HCT116 (cell line): ENCODE results near the gene TRHDE. TPM values are rescaled to one million over a fixed set of nuclear protein-coding genes. Genes with fewer than 3 reads are reported as not detected.

Experiments
- ATAC-seq: fragments of 200-7000 bp; cut with Tn5 transposase; 2 replicates; pipeline ENCODE4 v1.9.1; 2020; ENCODE audit warnings: mild to moderate bottlenecking, moderate library complexity
- BruUV-seq: library from RNA; stranded (reverse); fragments of 400-500 nt; replicated peaks from 2 replicates; lab custom pipeline; 2021; lab: Mats Ljungman, UMichigan
- CTCF ChIA-PET: fragments of 300-600 bp; sonication (Branson Sonifier 250); formaldehyde crosslinking; loops from one replicate; lab custom pipeline; 2021; ENCODE audit warnings: antibody characterized with exemption; lab: Charles Lee
- POLR2A ChIA-PET: fragments of 300-600, 350-600 bp; sonication (Branson Sonifier 250); formaldehyde crosslinking; loops from one replicate; lab custom pipeline; 2021; ENCODE audit warnings: antibody characterized with exemption; lab: Charles Lee
- RAD21 ChIA-PET, 2 experiments: fragments of 300-600 bp; sonication (Branson Sonifier 250); formaldehyde crosslinking; loops; one replicate each; lab custom pipeline; 2023; ENCODE audit warnings: low total read pairs in 2 of 2; ENCODE audit not compliant: uncharacterized antibody in 2 of 2, unreplicated experiment in 2 of 2, low non-redundant PET in 1 of 2; lab: Charles Lee
- DNase-seq: peaks from one replicate; pipeline ENCODE4 v3.0.0-alpha.2; 2010; ENCODE audit warnings: low read depth, low spot score
- H2AFZ ChIP-seq: fragments of 200-600 bp; shearing (Covaris generic), sonication (generic); 2 replicates; pipeline ENCODE4 v1.6.1; 2017; ENCODE audit warnings: low read depth, mixed run types, mixed read lengths, antibody characterized with exemption, low read length; ENCODE audit not compliant: poor library complexity, severe bottlenecking
- H3K27ac ChIP-seq: 2 replicates; pipeline ENCODE4 v1.5.1; 2012; ENCODE audit warnings: low read depth, low read length
- H3K27me3 ChIP-seq: fragments of 200-600 bp; sonication (generic); 2 replicates; pipeline ENCODE4 v1.6.1; 2016; ENCODE audit warnings: mixed run types, low read length, mixed read lengths; ENCODE audit not compliant: insufficient read depth
- H3K36me3 ChIP-seq, 2 experiments: fragments of 200-500 bp in 1 of 2; fragments of 200-600 bp in 1 of 2; sonication (Bioruptor generic) in 1 of 2; sonication (generic) in 1 of 2; 2 replicates each; pipeline versions ENCODE4 v1.5.1 to v1.6.1; 2014 to 2016; ENCODE audit warnings: low read length in 2 of 2, inconsistent platforms in 1 of 2, mixed read lengths in 1 of 2, mixed run types in 1 of 2; ENCODE audit not compliant: insufficient read depth in 2 of 2, control insufficient read depth in 1 of 2
- H3K4me1 ChIP-seq, 2 experiments: fragments of 200-600 bp in 1 of 2; sonication (generic) in 1 of 2; 2 replicates each; pipeline versions ENCODE4 v1.5.1 to v1.6.1; 2012 to 2017; ENCODE audit warnings: low read length in 2 of 2, inconsistent platforms in 1 of 2, mild to moderate bottlenecking in 1 of 2, mixed read lengths in 1 of 2, mixed run types in 1 of 2, moderate library complexity in 1 of 2; ENCODE audit not compliant: insufficient read depth in 2 of 2, control insufficient read depth in 1 of 2
- H3K4me2 ChIP-seq: fragments of 200-600 bp; sonication (generic); 2 replicates; pipeline ENCODE4 v1.6.1; 2017; ENCODE audit warnings: mixed run types, low read length, mixed read lengths
- H3K4me3 ChIP-seq, 2 experiments: fragments of 200-600 bp in 1 of 2; sonication (generic) in 1 of 2; replicated peaks in 1 of 2; 2 replicates each; pipeline ENCODE4 v1.5.1; 2011 to 2016; ENCODE audit warnings: low read length in 2 of 2, control low read depth in 1 of 2, low read depth in 1 of 2, mild to moderate bottlenecking in 1 of 2, mixed read lengths in 1 of 2, mixed run types in 1 of 2
- H3K79me2 ChIP-seq: fragments of 200-600 bp; sonication (generic); 2 replicates; pipeline ENCODE4 v1.6.1; 2017; ENCODE audit warnings: mild to moderate bottlenecking, mixed run types, low read length, moderate library complexity, mixed read lengths; ENCODE audit not compliant: insufficient read depth
- H3K9ac ChIP-seq: fragments of 200-600 bp; sonication (generic); 2 replicates; pipeline ENCODE4 v1.6.1; 2016; ENCODE audit warnings: low read length, mixed read lengths
- H3K9me2 ChIP-seq: fragments of 200-600 bp; sonication (generic), shearing (Covaris generic); 2 replicates; pipeline ENCODE4 v1.6.1; 2017; ENCODE audit warnings: mixed run types, mild to moderate bottlenecking, moderate library complexity; ENCODE audit not compliant: insufficient read depth
- H3K9me3 ChIP-seq, 2 experiments: fragments of 200-500 bp in 1 of 2; fragments of 200-600 bp in 1 of 2; sonication (Bioruptor generic) in 1 of 2; sonication (generic) in 1 of 2; 2 replicates each; pipeline ENCODE4 v1.6.1; 2014 to 2017; ENCODE audit warnings: low read length in 2 of 2, mixed read lengths in 2 of 2, inconsistent platforms in 1 of 2, low read depth in 1 of 2, mild to moderate bottlenecking in 1 of 2, mixed run types in 1 of 2, moderate library complexity in 1 of 2; ENCODE audit not compliant: control insufficient read depth in 1 of 2, insufficient read depth in 1 of 2
- H4K20me1 ChIP-seq: fragments of 200-600 bp; sonication (generic), shearing (Covaris generic); 2 replicates; pipeline ENCODE4 v1.6.1; 2017; ENCODE audit warnings: mixed run types, mild to moderate bottlenecking, moderate library complexity; ENCODE audit not compliant: insufficient read depth
- CBX3 ChIP-seq: IDR thresholded peaks from 2 replicates; pipeline ENCODE4 v1.6.1; 2012; ENCODE audit warnings: low read depth
- CEBPB ChIP-seq: IDR thresholded peaks from 2 replicates; pipeline ENCODE4 v1.6.1; 2012; ENCODE audit warnings: low read depth
- CTCF ChIP-seq, 3 experiments: fragments of 200-600 bp in 1 of 3; sonication (generic) in 1 of 3; IDR thresholded peaks in 2 of 3; conservative IDR thresholded peaks in 1 of 3; 2 replicates each; pipeline ENCODE4 v1.5.1; 2012 to 2017; ENCODE audit warnings: low read depth in 2 of 3, low read length in 2 of 3, antibody characterized with exemption in 1 of 3, borderline replicate concordance in 1 of 3, control low read depth in 1 of 3, mild to moderate bottlenecking in 1 of 3, mixed read lengths in 1 of 3, mixed run types in 1 of 3, moderate library complexity in 1 of 3; ENCODE audit not compliant: insufficient read depth in 1 of 3
- EGR1 ChIP-seq: IDR thresholded peaks from 2 replicates; pipeline ENCODE4 v1.6.1; 2012; ENCODE audit warnings: low read depth
- ELF1 ChIP-seq: IDR thresholded peaks from 2 replicates; pipeline ENCODE4 v1.6.1; 2012; ENCODE audit warnings: low read depth, borderline replicate concordance
- EZH2 ChIP-seq: fragments of 200-600 bp; sonication (generic); IDR thresholded peaks from 2 replicates; pipeline ENCODE4 v1.6.1; 2017; ENCODE audit warnings: antibody characterized with exemption, mixed run types
- EZH2phosphoT487 ChIP-seq: fragments of 200-600 bp; IDR thresholded peaks from 2 replicates; pipeline ENCODE4 v1.6.1; 2018; ENCODE audit warnings: antibody characterized with exemption, borderline replicate concordance
- FOSL1 ChIP-seq: IDR thresholded peaks from 2 replicates; pipeline ENCODE4 v1.6.1; 2012; ENCODE audit warnings: low read depth
- JUND ChIP-seq: IDR thresholded peaks from 2 replicates; pipeline ENCODE4 v1.6.1; 2012
- MAX ChIP-seq: IDR thresholded peaks from 2 replicates; pipeline ENCODE4 v1.6.1; 2012
- POLR2A ChIP-seq: IDR thresholded peaks from 2 replicates; pipeline ENCODE4 v1.7.0; 2011; ENCODE audit warnings: borderline replicate concordance; ENCODE audit not compliant: insufficient read depth, insufficient read length; ENCODE audit errors: extremely low read depth
- POLR2AphosphoS5 ChIP-seq: IDR thresholded peaks from 2 replicates; pipeline ENCODE4 v1.6.1; 2011; ENCODE audit warnings: mild to moderate bottlenecking, low read depth, low read length, moderate library complexity
- RAD21 ChIP-seq: IDR thresholded peaks from 2 replicates; pipeline ENCODE4 v1.6.1; 2012; ENCODE audit warnings: low read depth, mild to moderate bottlenecking
- REST ChIP-seq: IDR thresholded peaks from 2 replicates; pipeline ENCODE4 v1.6.1; 2012; ENCODE audit warnings: low read depth
- SIN3A ChIP-seq: IDR thresholded peaks from 2 replicates; pipeline ENCODE4 v1.6.1; 2012; ENCODE audit warnings: low read depth
- SP1 ChIP-seq: IDR thresholded peaks from 2 replicates; pipeline ENCODE4 v1.6.1; 2012; ENCODE audit warnings: low read depth
- TCF7L2 ChIP-seq: IDR thresholded peaks from 2 replicates; pipeline ENCODE4 v1.7.0; 2011; ENCODE audit warnings: borderline replicate concordance, inconsistent platforms; ENCODE audit not compliant: insufficient read depth, insufficient read length; ENCODE audit errors: extremely low read depth
- YY1 ChIP-seq: IDR thresholded peaks from 2 replicates; pipeline ENCODE4 v1.6.1; 2011; ENCODE audit warnings: low read length, low read depth, moderate library complexity, mild to moderate bottlenecking; ENCODE audit not compliant: insufficient replicate concordance; ENCODE audit errors: extremely low read depth
- ZFX ChIP-seq: fragments of 450-650 bp; IDR thresholded peaks from 2 replicates; pipeline ENCODE4 v1.6.1; 2017
- intact Hi-C: fragments of 100-400 bp; cut with micrococcal nuclease; formaldehyde crosslinking; loops from 2 replicates; pipeline ENCODE4 v1.10.0; 2022
- total RNA-seq: library from RNA; stranded (reverse); gene quantifications from one replicate; pipeline ENCODE4 v1.2.1, GENCODE V29; 2021; ENCODE audit not compliant: unreplicated experiment

Gene TRHDE
- total RNA-seq, 1 experiment from 2014 or later: 2.9 TPM

GRCh38 chr12:72295101-72295500, 22.9 kb downstream of the TRHDE start:
- intact Hi-C loops: no loop called here
- ChIA-PET RAD21 (no interaction called here), CTCF (no interaction called here), POLR2A (no interaction called here)
- Histone ChIP-seq H3K36me3 (no peaks in the 10 kb centered on the region), H3K27me3 (no peaks in the 10 kb centered on the region), H3K27ac (no peak overlapping the region), H3K9me2 (no peaks in the 10 kb centered on the region), H2AFZ (no peak overlapping the region), H3K4me3 (no peak overlapping the region), H3K79me2 (no peaks in the 10 kb centered on the region), H3K9ac (no peak overlapping the region), H3K4me1 (peaks cover 15 to 31% of the 10 kb centered on the region in 2 experiments; a peak in 3 of 4 replicates), H3K9me3 (no peaks in the 10 kb centered on the region), H3K4me2 (peak overlapping the region; percentile 71), H4K20me1 (no peaks in the 10 kb centered on the region)
- ATAC-seq (no peak), DNase-seq (no peak)
- no TSS peak for BruUV-seq
- no peak for TF ChIP-seq CBX3
- no peak for TF ChIP-seq EGR1
- no peak for TF ChIP-seq SP1
- TF ChIP-seq YY1: no peak
- TF ChIP-seq POLR2AphosphoS5: no peak
- no peak for TF ChIP-seq ZFX
- no peak for TF ChIP-seq POLR2A
- no peak for TF ChIP-seq EZH2phosphoT487
- TF ChIP-seq CEBPB: no peak
- TF ChIP-seq RAD21: no peak
- TF ChIP-seq CTCF (IDR thresholded peaks at IDR 0.05 in 2 of 3, conservative IDR thresholded peaks at IDR 0.05 in 1 of 3; ENCODE audit: borderline replicate concordance in 1 of 3, insufficient read depth in 1 of 3, low read depth in 2 of 3, low read length in 2 of 3): no peak
- no peak for TF ChIP-seq SIN3A
- TF ChIP-seq ELF1: no peak
- no peak for TF ChIP-seq JUND
- TF ChIP-seq MAX: no peak
- no peak for TF ChIP-seq TCF7L2
- no peak for TF ChIP-seq REST
- no peak for TF ChIP-seq EZH2
- TF ChIP-seq FOSL1: no peak
